Breast epithelium (tissue), 3 donors: ENCODE measurements around the gene MXRA7.

ENCODE experiments used
- POLR2A ChIP-seq: fragments of 450-650 bp; IDR thresholded peaks from one replicate; pipeline ENCODE4 v1.6.1; 2016; ENCODE audit warnings: antibody characterized with exemption, mild to moderate bottlenecking, moderate library complexity
- TF ChIP-seq, protein P1 (sequence below), 3 donors: fragments of 450-650 bp; IDR thresholded peaks; one replicate each; pipeline ENCODE4 v1.5.1; 2016 to 2017; ENCODE audit warnings: antibody characterized with exemption in 3 of 3, mild to moderate bottlenecking in 3 of 3, moderate library complexity in 3 of 3

DNA sequence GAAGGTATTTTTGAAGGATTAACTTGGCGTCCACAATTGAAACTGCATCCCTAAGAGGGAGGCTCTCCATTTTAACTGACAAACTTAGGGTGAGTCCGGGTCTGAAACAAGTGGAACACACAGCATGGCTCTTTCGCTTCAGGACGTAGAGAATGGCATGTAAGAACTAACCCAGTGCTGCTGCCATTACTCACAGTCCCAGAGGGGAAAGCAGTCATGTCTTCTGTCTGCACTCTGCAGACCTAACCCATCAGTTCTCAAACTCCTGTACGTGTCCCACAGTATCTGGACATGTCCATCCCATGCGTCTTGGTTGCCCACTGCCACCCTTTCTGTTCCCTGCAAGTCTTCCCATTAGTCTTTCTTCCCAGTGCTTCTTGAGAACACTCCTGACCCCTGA lies 67.8 kb downstream of the MXRA7 start:
- TF ChIP-seq POLR2A, result no peak
- TF ChIP-seq, protein P1, sequence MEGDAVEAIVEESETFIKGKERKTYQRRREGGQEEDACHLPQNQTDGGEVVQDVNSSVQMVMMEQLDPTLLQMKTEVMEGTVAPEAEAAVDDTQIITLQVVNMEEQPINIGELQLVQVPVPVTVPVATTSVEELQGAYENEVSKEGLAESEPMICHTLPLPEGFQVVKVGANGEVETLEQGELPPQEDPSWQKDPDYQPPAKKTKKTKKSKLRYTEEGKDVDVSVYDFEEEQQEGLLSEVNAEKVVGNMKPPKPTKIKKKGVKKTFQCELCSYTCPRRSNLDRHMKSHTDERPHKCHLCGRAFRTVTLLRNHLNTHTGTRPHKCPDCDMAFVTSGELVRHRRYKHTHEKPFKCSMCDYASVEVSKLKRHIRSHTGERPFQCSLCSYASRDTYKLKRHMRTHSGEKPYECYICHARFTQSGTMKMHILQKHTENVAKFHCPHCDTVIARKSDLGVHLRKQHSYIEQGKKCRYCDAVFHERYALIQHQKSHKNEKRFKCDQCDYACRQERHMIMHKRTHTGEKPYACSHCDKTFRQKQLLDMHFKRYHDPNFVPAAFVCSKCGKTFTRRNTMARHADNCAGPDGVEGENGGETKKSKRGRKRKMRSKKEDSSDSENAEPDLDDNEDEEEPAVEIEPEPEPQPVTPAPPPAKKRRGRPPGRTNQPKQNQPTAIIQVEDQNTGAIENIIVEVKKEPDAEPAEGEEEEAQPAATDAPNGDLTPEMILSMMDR (IDR thresholded peaks at IDR 0.05), result no peak
